ENCODE results near the gene MIP. TPM values are rescaled to one million over a fixed set of nuclear protein-coding genes. Genes with fewer than 3 reads are reported as not detected.
A peak's percentile ranks its signal among the peaks of the same experiment; 100 is the strongest.

MIP gene
- total and polyA plus RNA-seq, 2 of the 13 experiments (the other 11 are each of a cell fraction or from before 2014, with no cell fraction given): not detected

GRCh38 chr12:56468216-56469006, 14.0 kb upstream of the MIP start, which contains the start of gene SPRYD4 (continued):
- TF ChIP-seq TFAP4 (IDR thresholded peaks at IDR 0.05; ENCODE audit: borderline replicate concordance, low read depth): peak; percentile 54; the same call in 1 of the 2 replicates
- no peak for TF ChIP-seq ATF3 (CRISPR knock-in tag; IDR thresholded peaks at IDR 0.05)
- TF ChIP-seq ZNF616 (CRISPR knock-in tag; IDR thresholded peaks at IDR 0.05; ENCODE audit: low read depth): peak; percentile 62; the same call in 1 of the 2 replicates
- no peak for TF ChIP-seq ZNF235 (CRISPR knock-in tag; IDR thresholded peaks at IDR 0.05; ENCODE audit: borderline replicate concordance)
- TF ChIP-seq SIN3B (IDR thresholded peaks at IDR 0.05; ENCODE audit: low read length): peak; percentile 86
- TF ChIP-seq PREB (CRISPR knock-in tag; IDR thresholded peaks at IDR 0.05): no peak
- TF ChIP-seq SMARCE1 (IDR thresholded peaks at IDR 0.05; ENCODE audit: borderline replicate concordance): no peak
- TF ChIP-seq HCFC1 (IDR thresholded peaks at IDR 0.05; ENCODE audit: low read depth, low read length): peak; percentile 64
- TF ChIP-seq ARID2 (CRISPR knock-in tag; IDR thresholded peaks at IDR 0.05; ENCODE audit: borderline replicate concordance): no peak
- TF ChIP-seq GABPA (IDR thresholded peaks at IDR 0.05; ENCODE audit: low read depth, low read length): no peak
- TF ChIP-seq GABPA (CRISPR knock-in tag; IDR thresholded peaks at IDR 0.05; ENCODE audit: low read depth): peak; percentile 66; the same call in 1 of the 2 replicates
- no peak for TF ChIP-seq ZNF253 (CRISPR knock-in tag; IDR thresholded peaks at IDR 0.05; ENCODE audit: borderline replicate concordance)
- no peak for TF ChIP-seq TEAD2 (CRISPR knock-in tag; IDR thresholded peaks at IDR 0.05)
- peak; percentile 88 for TF ChIP-seq KMT2A (CRISPR knock-in tag; IDR thresholded peaks at IDR 0.05)
- TF ChIP-seq BCLAF1 (IDR thresholded peaks at IDR 0.05): no peak

Measured in HepG2 (cell line).